ENCODE measurements around the gene PECR. TPM values are rescaled to one million over a fixed set of nuclear protein-coding genes. Genes with fewer than 3 reads are reported as not detected.

Gene PECR
- total and polyA plus RNA-seq, 10 of the 15 experiments (the other 5 are each of a cell fraction or from before 2014, with no cell fraction given) = 7.6 to 37.4 (median 25.7) TPM

DNA sequence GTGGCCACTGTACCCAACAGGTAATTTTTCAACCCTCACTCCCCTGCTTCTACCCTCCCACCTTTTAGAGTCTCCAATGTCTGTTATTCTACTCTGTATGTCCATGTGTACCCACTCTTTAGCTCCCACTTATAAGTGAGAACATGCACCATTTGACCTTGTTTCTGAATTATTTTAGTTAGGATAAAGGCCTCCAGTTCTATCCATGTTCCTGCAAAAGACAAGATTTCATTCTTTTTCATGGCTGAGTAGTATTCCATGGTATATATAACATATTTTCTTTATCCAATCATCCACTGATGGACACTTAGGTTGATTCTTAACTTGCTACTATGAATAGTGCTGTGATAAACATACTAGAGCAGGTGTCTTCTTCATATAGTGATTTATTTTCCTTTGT is 9.1 kb downstream of the PECR start (continued):
- TF ChIP-seq RCOR1 (conservative IDR thresholded peaks at IDR 0.05; ENCODE audit: low read depth, low read length) (no peak), MYB (IDR thresholded peaks at IDR 0.05; ENCODE audit: borderline replicate concordance, low read depth, low read length) (no peak), BHLHE40 (IDR thresholded peaks at IDR 0.05; ENCODE audit: borderline replicate concordance in 1 of 2, low read depth in 2 of 2, low read length in 1 of 2) (no peak), SMARCA5 (IDR thresholded peaks at IDR 0.05) (no peak), BACH1 (IDR thresholded peaks at IDR 0.05; ENCODE audit: borderline replicate concordance) (no peak)
- TF ChIP-seq, protein P1, sequence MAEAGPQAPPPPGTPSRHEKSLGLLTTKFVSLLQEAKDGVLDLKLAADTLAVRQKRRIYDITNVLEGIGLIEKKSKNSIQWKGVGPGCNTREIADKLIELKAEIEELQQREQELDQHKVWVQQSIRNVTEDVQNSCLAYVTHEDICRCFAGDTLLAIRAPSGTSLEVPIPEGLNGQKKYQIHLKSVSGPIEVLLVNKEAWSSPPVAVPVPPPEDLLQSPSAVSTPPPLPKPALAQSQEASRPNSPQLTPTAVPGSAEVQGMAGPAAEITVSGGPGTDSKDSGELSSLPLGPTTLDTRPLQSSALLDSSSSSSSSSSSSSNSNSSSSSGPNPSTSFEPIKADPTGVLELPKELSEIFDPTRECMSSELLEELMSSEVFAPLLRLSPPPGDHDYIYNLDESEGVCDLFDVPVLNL (IDR thresholded peaks at IDR 0.05; ENCODE audit: low read depth, low read length) = no peak

DNA sequence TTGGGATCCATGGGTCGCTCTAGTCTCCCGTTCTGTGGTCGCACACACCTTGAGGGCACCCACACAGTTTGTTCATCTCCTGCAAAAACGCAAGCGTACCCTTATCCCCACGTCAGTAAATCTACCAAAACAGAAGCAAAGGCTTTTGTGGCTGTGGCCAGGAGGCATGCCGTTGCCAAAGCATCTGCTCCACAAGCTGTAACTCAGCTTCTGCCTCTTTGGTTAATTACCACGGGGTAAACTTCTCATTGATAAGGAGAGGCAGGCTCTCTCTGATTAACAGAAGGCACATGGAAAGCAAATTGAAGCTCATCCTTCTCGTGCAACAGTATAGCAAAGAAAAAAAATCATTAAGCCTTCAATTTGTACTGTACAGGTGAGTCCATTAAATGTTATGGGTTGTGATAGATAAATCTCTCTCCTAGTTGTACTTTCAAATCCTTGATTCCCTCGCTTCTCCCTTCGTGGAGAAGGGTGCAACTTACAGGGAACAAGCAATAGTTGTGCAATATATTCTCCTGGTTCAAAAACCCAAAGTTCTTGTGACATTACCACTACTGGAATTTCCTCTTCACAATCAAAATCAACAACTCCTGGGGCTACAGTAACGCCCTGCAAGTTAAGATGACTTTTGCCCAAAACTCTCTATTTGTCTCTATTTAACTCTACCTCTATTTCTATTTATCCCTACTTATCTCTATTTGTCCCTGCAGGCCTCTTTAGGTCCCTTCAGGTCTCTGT is 10.3 kb downstream of the PECR start:
- POLR2A ChIA-PET = interaction anchor here (0.6 to 1.8 kb wide), 3 partner anchors 10 to 43 kb away, joined by 3 to 5 read pairs (median 4); partner anchors contain the start of genes PECR and TMEM169
- no peak for FAIRE-seq
- WGBS (ENCODE audit: insufficient coverage, insufficient replicate concordance, low lambda C conversion rate, missing lambda C conversion rate) = 91% methylated on average over 12 of the region's 12 CpGs
- no TSS peak for BruUV-seq (replicated peaks)
- no peak for DNase-seq (ENCODE audit: low read depth, low spot score)
- Histone ChIP-seq H3K9me3 (replicated peaks; ENCODE audit: control insufficient read depth, insufficient read depth, low read length) (no peaks in the 10 kb centered on the region), H3K4me1 (ENCODE audit: control insufficient read depth, insufficient read depth, low read length) (no peaks in the 10 kb centered on the region), H3K4me3 (no peak overlapping the region), H3K27me3 (replicated peaks in 1 of 2; ENCODE audit: control insufficient read depth in 2 of 2, insufficient read depth in 2 of 2, low read length in 1 of 2) (no peaks in the 10 kb centered on the region), H4K20me1 (ENCODE audit: control insufficient read depth, insufficient read depth) (no peaks in the 10 kb centered on the region), H3K36me3 (ENCODE audit: control insufficient read depth in 2 of 2, insufficient read depth in 2 of 2, low read length in 1 of 2) (no peaks in the 10 kb centered on the region; a peak in 1 of 4 replicates), H3K9ac (ENCODE audit: control insufficient read depth, insufficient read depth, low read length) (no peak overlapping the region), H3K27ac (ENCODE audit: control insufficient read depth, insufficient read depth) (no peak overlapping the region), H3K4me2 (ENCODE audit: control insufficient read depth, insufficient read depth) (no peak overlapping the region), H2AFZ (ENCODE audit: control insufficient read depth, low read depth, low read length) (no peak overlapping the region), H3K79me2 (ENCODE audit: control insufficient read depth, insufficient read depth, low read length) (no peaks in the 10 kb centered on the region)
- in situ Hi-C loops (cut with MboI) = no loop called here
- intact Hi-C loops (cut with micrococcal nuclease; ENCODE audit: unreplicated experiment) = no loop called here
- CTCF ChIA-PET = interaction anchor here (1.0 to 2.2 kb wide), 4 partner anchors 10 to 43 kb away, joined by 3 to 7 read pairs (median 4); partner anchors contain the start of genes PECR and TMEM169
- TF ChIP-seq, protein P2, sequence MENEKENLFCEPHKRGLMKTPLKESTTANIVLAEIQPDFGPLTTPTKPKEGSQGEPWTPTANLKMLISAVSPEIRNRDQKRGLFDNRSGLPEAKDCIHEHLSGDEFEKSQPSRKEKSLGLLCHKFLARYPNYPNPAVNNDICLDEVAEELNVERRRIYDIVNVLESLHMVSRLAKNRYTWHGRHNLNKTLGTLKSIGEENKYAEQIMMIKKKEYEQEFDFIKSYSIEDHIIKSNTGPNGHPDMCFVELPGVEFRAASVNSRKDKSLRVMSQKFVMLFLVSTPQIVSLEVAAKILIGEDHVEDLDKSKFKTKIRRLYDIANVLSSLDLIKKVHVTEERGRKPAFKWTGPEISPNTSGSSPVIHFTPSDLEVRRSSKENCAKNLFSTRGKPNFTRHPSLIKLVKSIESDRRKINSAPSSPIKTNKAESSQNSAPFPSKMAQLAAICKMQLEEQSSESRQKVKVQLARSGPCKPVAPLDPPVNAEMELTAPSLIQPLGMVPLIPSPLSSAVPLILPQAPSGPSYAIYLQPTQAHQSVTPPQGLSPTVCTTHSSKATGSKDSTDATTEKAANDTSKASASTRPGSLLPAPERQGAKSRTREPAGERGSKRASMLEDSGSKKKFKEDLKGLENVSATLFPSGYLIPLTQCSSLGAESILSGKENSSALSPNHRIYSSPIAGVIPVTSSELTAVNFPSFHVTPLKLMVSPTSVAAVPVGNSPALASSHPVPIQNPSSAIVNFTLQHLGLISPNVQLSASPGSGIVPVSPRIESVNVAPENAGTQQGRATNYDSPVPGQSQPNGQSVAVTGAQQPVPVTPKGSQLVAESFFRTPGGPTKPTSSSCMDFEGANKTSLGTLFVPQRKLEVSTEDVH (IDR thresholded peaks at IDR 0.05; ENCODE audit: low read depth, partially characterized antibody) = no peak
- TF ChIP-seq JUNB (IDR thresholded peaks at IDR 0.05) (no peak), RCOR1 (conservative IDR thresholded peaks at IDR 0.05; ENCODE audit: low read depth, low read length) (no peak), YBX1 (IDR thresholded peaks at IDR 0.05) (no peak), GABPA (IDR thresholded peaks at IDR 0.05; ENCODE audit: low read depth) (no peak)
- TF ChIP-seq, protein P3, sequence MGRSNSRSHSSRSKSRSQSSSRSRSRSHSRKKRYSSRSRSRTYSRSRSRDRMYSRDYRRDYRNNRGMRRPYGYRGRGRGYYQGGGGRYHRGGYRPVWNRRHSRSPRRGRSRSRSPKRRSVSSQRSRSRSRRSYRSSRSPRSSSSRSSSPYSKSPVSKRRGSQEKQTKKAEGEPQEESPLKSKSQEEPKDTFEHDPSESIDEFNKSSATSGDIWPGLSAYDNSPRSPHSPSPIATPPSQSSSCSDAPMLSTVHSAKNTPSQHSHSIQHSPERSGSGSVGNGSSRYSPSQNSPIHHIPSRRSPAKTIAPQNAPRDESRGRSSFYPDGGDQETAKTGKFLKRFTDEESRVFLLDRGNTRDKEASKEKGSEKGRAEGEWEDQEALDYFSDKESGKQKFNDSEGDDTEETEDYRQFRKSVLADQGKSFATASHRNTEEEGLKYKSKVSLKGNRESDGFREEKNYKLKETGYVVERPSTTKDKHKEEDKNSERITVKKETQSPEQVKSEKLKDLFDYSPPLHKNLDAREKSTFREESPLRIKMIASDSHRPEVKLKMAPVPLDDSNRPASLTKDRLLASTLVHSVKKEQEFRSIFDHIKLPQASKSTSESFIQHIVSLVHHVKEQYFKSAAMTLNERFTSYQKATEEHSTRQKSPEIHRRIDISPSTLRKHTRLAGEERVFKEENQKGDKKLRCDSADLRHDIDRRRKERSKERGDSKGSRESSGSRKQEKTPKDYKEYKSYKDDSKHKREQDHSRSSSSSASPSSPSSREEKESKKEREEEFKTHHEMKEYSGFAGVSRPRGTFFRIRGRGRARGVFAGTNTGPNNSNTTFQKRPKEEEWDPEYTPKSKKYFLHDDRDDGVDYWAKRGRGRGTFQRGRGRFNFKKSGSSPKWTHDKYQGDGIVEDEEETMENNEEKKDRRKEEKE (IDR thresholded peaks at IDR 0.05) = no peak
- RAD21 ChIA-PET (ENCODE audit: unreplicated experiment) = no interaction called here
- ATAC-seq = no peak
- SMC1A ChIA-PET (ENCODE audit: uncharacterized antibody, unreplicated experiment) = interaction anchor here (1.3 to 2.4 kb wide), 2 partner anchors 13 to 43 kb away, joined by 3 to 6 read pairs; no protein-coding TSS in a partner anchor

Data from GM12878 (cell line).